ELF-1 (cell line): Measurements from ENCODE around the gene CARD19.

Experiments
- DNase-seq: peaks from one replicate; pipeline ENCODE4 v3.0.0-alpha.2; 2016; ENCODE audit warnings: low read depth, low spot score

Gene CARD19

DNA sequence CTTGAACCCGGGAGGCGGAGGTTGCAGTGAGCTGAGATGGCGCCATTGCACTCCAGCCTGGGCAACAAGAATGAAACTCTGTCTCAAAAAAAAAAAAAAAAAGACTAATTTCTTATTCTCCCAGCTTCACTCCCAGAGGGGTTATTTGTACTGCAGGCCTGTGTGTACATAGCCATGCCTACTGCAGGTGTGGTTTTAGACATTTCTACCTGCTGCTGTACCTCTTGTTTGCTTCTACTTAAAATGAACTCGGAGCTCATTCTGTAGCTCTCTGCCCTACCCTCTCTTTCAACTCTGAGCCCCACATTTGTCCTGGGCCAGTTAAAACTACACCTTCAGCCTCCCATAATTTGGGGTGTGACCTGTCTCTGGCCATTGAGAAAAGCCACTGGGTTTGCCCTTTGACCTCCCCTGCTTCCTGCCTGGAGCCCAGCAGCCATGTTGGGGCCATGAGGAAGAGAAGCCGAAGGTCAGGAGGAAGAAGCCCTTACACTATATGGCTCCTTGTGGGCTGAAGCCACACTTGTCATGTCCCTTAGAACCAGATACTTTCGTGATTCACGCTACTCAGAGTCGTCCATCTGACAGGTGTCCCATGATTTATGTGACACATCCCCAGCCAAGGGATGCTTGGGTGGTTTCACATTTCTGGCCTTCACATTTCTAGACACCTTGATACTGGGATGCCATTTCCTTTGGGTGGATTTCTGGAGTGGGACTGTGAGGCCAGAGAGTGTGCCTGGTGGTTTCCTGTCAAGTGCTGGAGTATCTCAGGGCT, 9.4 kb upstream of the CARD19 start:
- no peak for DNase-seq

DNA sequence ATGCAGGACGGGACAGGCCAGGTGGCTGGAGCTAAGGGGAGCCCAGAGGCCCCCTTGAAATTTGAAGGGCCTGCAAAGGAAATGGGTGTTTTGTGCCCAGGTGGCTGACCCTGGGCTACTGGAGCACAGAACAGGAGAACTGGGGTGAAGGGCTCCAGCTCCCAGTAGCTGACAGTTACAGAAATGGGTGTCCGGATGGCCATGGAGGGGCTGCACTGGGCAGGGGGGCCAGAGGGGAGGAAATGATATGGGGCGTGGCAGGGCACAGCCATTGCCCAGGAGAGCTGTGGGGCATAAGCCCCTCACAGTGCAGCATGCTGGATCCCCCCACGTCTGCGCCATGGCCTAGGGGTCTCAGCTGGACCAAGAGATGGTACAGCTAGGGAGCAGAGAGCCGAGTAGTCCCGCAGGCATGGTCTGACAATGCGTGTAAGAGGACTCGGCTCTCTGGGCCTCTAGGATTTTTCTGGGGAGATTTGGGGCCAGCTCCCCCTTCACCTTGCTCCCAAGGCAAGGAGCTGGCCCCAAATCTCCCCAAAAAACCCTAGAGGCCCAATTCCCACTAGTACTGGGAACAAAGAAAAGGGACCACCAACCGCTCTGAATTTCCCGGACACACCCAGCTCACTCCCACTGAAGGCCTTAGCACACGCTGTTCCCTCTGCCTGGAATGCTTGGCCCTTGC, 7.9 kb upstream of the CARD19 start:
- no peak for DNase-seq

- no peak for DNase-seq
Observed at GRCh38 chr9:93088656-93089015, 7.4 kb upstream of the CARD19 start.

DNA sequence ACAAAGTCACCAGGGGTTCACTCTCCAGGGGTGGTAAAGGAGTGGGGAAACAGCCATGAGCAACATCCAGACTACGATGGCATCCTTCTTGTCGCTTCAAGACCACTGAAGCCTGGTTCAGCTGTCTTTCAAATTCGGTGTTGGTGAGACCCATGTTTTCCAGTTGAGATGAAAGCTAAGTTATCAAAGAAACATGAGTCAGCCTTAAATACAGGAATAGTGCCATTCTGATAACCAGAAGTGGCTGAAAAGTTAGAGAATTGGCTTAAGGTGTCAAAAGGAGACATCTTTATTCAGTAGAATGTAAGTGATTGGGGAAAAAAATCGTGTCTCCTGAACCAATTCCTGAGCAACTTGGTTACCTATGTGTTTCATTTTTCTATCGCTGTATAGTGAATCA, 7.0 kb upstream of the CARD19 start:
- DNase-seq: no peak

DNA sequence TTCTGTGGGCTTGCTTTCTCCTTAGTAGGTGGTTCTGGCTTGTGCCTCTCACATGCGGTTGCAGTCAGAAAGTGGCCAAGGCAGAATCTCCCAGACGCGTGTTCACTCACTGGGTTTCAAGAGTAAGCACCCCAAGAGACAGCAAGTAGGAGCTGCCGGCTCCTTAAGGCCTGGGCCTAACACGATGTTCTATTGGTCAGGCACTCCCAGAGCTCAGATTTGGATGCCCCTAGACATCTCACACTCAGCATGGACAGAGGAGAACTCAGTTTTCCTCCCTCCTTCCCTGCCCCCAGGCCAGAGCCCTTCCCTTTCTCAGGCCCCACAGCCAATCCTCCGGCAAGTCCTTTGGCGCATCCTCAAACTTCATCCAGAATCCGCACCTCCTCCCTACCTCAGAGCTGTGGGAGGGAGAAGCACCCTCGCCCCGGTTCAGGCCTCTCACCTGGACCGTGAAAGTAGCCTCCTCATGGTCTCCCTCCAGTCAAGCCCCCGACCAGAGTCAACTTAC, 6.5 kb upstream of the CARD19 start:
- DNase-seq: no peak

DNA sequence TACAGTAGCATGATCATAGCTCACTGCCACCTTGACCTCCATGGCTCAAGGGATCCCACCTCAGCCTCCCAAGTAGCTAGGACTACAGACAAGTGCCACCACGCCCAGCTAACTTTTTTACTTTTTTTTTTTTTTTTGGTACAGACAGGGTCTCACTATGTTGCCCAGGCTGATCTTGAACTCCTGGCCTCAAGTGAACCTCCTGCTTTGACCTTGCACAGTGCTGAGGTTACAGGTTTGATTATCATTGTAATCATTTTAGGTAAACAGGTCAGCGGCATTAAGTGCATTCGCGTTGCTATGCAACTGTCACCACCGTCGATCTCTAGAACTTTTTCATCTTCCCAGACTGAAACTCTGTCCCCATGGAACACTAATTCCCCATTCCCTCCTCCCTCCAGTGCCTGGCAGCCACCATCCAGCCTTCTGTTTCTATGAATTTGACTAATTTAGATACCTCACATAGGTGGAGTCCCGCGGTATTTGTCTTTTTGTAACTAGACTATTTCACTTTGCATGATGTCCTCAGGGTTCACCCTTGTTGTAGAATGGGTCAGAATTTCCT, 5.8 kb upstream of the CARD19 start:
- no peak for DNase-seq

- no peak for DNase-seq
Observed at GRCh38 chr9:93091056-93091452, 5.0 kb upstream of the CARD19 start.

- no peak for DNase-seq
Observed at GRCh38 chr9:93091453-93092081, 4.5 kb upstream of the CARD19 start.

GRCh38 chr9:93092251-93092991, 3.6 kb upstream of the CARD19 start:
- DNase-seq: no peak

GRCh38 chr9:93093127-93093876, 2.7 kb upstream of the CARD19 start:
- no peak for DNase-seq

- no peak for DNase-seq
Observed at GRCh38 chr9:93093877-93094657, 1.9 kb upstream of the CARD19 start.

DNA sequence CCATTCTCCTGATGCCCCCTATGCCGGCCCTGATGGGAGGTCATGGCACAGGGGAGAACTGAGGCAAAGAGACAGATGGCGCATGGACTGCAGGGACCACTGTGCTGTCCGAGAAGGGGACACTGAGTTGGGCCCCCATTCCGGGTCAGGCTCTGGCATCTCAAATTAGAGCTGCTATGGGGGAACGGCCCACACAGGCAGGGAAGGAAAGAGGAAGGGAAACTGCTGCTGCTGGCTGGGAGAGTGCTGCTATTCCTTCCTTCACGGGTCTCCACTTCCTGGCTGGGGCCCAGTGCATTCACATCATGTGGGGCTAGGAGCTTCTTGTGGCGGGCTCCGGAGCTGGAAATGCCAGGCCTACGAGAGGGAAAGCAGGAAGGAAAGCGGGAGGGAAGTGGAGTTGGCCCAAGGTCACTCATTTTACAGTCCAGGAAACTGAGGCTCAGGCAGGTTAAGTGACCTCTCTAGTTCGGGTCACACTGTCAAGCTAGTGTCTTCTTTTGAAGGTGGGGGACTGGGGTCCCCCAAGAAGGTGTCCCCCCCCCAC, 1.3 kb upstream of the CARD19 start:
- DNase-seq: peak; percentile 28

DNA sequence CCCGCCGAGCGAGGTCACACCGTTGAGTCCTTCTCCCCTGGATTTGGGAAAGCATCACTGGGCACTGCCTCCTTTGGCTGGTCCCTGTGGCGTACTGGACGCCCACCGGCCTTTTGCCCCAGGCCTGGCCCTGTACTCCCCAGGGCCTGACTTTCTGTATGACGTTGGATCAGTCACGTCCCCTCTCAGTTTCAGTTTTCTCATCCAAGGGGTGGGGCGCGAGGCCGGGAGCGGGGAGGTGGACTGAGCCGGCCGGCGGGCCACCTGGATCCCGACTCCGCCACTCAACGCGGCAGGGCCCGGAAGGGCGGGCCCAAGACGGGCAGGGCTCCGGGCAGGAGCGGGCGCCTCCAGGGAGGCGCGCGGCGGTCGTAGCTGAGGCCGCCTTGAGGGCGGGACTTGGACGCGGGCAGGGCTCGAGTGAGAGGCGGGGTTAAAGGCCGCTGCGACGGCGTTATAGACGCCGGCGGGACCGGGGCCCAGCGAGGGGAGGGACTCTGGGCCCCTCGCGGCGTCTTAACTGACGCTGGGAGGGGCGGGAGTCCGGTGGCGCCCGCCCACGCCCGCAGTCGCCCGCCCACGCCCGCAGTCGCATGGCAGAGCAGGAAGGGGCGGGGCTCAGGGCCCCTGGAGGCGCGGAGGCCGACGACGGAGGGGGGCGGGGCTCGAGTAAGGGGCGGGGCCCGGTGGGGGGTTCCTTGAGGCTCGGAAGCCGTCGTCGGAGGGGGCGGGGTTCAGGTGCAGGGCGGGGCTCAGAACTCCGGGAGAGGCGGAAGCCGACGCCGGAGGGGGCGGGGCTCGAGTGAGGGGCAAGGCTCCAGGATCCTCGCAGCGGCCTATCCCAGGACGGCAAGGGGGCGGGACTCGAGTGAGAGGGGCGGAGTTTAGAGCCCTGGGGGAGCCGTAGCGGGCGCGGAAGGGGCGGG, 549 bp upstream of the CARD19 start:
- peak; percentile 98 for DNase-seq

- DNase-seq: no peak
Observed at GRCh38 chr9:93096811-93097382, 880 bp downstream of the CARD19 start.

- DNase-seq: no peak
Observed at GRCh38 chr9:93097511-93098201, 1.6 kb downstream of the CARD19 start.

GRCh38 chr9:93098236-93098946, 2.4 kb downstream of the CARD19 start:
- peak; percentile 50 for DNase-seq
